Heart left ventricle (tissue), 13 donors: Measurements from ENCODE around the gene NOTCH3.

Experiments
- CTCF ChIP-seq, 12 donors: fragments of 200-600 bp; sonication (generic) in 4 of 12; IDR thresholded peaks; one replicate each; pipeline versions ENCODE4 v1.5.0 to v1.8.0; 2018 to 2022; ENCODE audit warnings: antibody characterized with exemption in 12 of 12, mild to moderate bottlenecking in 5 of 12
- POLR2A ChIP-seq, 2 donors: fragments of 450-650 bp; IDR thresholded peaks; one replicate each; pipeline ENCODE4 v1.6.1; 2017; ENCODE audit warnings: antibody characterized with exemption in 2 of 2, mild to moderate bottlenecking in 2 of 2, moderate library complexity in 2 of 2
- donor health status: ischemic (EF 13 %, LVEDD 7.1; RV severe dilation, severe dysfunction).
- donor health status: DM: no; HTN: yes; CAD: no.
- donor health status: DM: no; HTN: no; CAD: no.
- donor health status: ischemic (EF 25% LVEDD 6.9; RV normal size, moderate dysfunction).
- donor health status: ischemic (EF 25% LVEDD 5.7; RV mildly dilated, moderate dysfunction).
- donor health status: ischemic (EF 35%, LVEDD 5.7; RV mildly dilated, moderate dysfunction).
- donor health status: nonischemic (EF 11% LVEDD 7.7; RV severe dilation, severe dysfunction).
- donor health status: DM: yes; HTN: yes; CAD: no.
- donor health status: PGD.
- donor health status: ischemic (EF 29% LVEDD 5.4; RV normal size, mild dysfunction).
- donor health status: nonischemic (EF 23%, LVEDD 6.1; RV moderate dilation, normal function).

GRCh38 chr19:15249528-15249874 is 48.7 kb upstream of the NOTCH3 start:
- TF ChIP-seq CTCF (IDR thresholded peaks at IDR 0.05) (no peak), POLR2A (IDR thresholded peaks at IDR 0.05) (no peak)
